Sigmoid colon (tissue), 7 donors: Measurements from ENCODE around the gene FAM193A. TPM values are rescaled to one million over a fixed set of nuclear protein-coding genes. Genes with fewer than 3 reads are reported as not detected.

Source experiments
- DNase-seq: peaks from one replicate; pipeline ENCODE4 v3.0.0-alpha.2; 2019
- H3K27ac ChIP-seq, 4 donors: fragments of 200-600 bp; sonication (generic); one replicate each; pipeline ENCODE4 v1.5.1; 2016 to 2019; ENCODE audit warnings: mild to moderate bottlenecking in 1 of 4
- H3K27me3 ChIP-seq, 3 donors: fragments of 200-600 bp; sonication (generic); one replicate each; pipeline ENCODE4 v1.5.1; 2019; ENCODE audit warnings: mild to moderate bottlenecking in 1 of 3
- H3K36me3 ChIP-seq, 4 donors: fragments of 200-600 bp; sonication (generic); one replicate each; pipeline ENCODE4 v1.5.1; 2016 to 2019
- H3K4me1 ChIP-seq, 4 donors: fragments of 200-600 bp; sonication (generic); one replicate each; pipeline ENCODE4 v1.5.1; 2017 to 2019
- H3K4me3 ChIP-seq, 4 donors: fragments of 200-600 bp; sonication (generic); one replicate each; pipeline ENCODE4 v1.5.1; 2017 to 2019; ENCODE audit warnings: mild to moderate bottlenecking in 2 of 4, moderate library complexity in 1 of 4
- H3K9me3 ChIP-seq, 4 donors: fragments of 200-600 bp in 3 of 4; sonication (generic) in 3 of 4; one replicate each; pipeline versions ENCODE4 v1.5.1 to v1.6.1; 2013 to 2019
- EP300 ChIP-seq, 4 donors: sonication (generic); formaldehyde crosslinking; IDR thresholded peaks; one replicate each; pipeline ENCODE4 v1.6.1; 2017; ENCODE audit warnings: antibody characterized with exemption in 4 of 4
- POLR2A ChIP-seq, 2 donors: fragments of 450-650 bp; IDR thresholded peaks; one replicate each; pipeline ENCODE4 v1.6.1; 2016; ENCODE audit warnings: antibody characterized with exemption in 2 of 2, mild to moderate bottlenecking in 2 of 2, moderate library complexity in 2 of 2
- POLR2AphosphoS5 ChIP-seq, 4 donors: sonication (generic); formaldehyde crosslinking; IDR thresholded peaks; one replicate each; pipeline ENCODE4 v1.6.1; 2017; ENCODE audit warnings: antibody characterized with exemption in 4 of 4
- WGBS, 2 donors: extraction: QIAGEN DNeasy Blood & Tissue Kit; methylation state at CpG; one replicate each; pipeline ENCODE4 v1.1.7; 2013; 5-methylcytosine and 5-hydroxymethylcytosine counted together
- intact Hi-C: fragments of 100-400 bp; cut with DNase I; formaldehyde crosslinking; loops from one replicate; pipeline ENCODE4 v1.15.1; 2023
- polyA plus RNA-seq, 3 donors: library from polyadenylated mRNA; stranded (reverse); fragments of 200-250 nt; gene quantifications; one replicate each; pipeline ENCODE4 v1.2.3, GENCODE V29; 2013
- total RNA-seq, 4 donors: library from RNA; depleted of rRNA; stranded (reverse); fragments of >200 nt; gene quantifications; one replicate each; pipeline ENCODE4 v1.1.0, GENCODE V29; 2016
- TF ChIP-seq, protein P1 (sequence below), 4 experiments: fragments of 450-650 bp in 3 of 4; fragments of 200-600 bp in 1 of 4; IDR thresholded peaks; one replicate each; pipeline ENCODE4 v1.5.1; 2016 to 2019; ENCODE audit warnings: antibody characterized with exemption in 4 of 4, mild to moderate bottlenecking in 3 of 4, moderate library complexity in 2 of 4
- donor health status: healthy with polysubstance abuse.
- donor health status: Bipolar disorder and iron deficiency.
- donor health status: healthy.

FAM193A gene
- total and polyA plus RNA-seq, 7 donors = 6.0 to 32.4 (median 17.4) TPM

DNA sequence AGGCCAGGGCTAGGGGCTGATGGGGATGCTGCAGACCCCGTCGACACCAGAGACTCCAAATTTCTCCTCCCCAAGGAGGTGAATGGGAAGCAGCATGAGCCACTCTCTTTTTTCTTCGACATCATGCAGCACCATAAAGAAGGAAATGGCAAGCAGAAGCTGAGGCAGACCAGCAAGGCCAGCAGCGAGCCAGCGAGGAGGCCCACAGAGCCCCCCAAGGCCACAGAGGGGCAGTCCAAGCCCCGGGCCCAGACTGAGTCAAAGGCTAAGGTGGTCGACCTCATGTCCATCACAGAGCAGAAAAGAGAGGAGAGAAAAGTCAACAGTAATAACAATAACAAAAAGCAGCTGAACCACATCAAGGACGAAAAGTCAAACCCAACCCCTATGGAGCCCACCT is 163.6 kb downstream of the FAM193A start:
- H3K4me1 ChIP-seq = no peaks in the 10 kb centered on the region
- 94% methylated on average over 8 of the region's 8 CpGs for WGBS, 2 donors
- no peaks in the 10 kb centered on the region for H3K27me3 ChIP-seq
- DNase-seq = no peak
- H3K4me3 ChIP-seq = no peak overlapping the region
- no peaks in the 10 kb centered on the region for H3K9me3 ChIP-seq
- TF ChIP-seq, protein P1, sequence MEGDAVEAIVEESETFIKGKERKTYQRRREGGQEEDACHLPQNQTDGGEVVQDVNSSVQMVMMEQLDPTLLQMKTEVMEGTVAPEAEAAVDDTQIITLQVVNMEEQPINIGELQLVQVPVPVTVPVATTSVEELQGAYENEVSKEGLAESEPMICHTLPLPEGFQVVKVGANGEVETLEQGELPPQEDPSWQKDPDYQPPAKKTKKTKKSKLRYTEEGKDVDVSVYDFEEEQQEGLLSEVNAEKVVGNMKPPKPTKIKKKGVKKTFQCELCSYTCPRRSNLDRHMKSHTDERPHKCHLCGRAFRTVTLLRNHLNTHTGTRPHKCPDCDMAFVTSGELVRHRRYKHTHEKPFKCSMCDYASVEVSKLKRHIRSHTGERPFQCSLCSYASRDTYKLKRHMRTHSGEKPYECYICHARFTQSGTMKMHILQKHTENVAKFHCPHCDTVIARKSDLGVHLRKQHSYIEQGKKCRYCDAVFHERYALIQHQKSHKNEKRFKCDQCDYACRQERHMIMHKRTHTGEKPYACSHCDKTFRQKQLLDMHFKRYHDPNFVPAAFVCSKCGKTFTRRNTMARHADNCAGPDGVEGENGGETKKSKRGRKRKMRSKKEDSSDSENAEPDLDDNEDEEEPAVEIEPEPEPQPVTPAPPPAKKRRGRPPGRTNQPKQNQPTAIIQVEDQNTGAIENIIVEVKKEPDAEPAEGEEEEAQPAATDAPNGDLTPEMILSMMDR (IDR thresholded peaks at IDR 0.05) = no peak
- TF ChIP-seq POLR2A (IDR thresholded peaks at IDR 0.05) = no peak
- TF ChIP-seq EP300 (IDR thresholded peaks at IDR 0.05) = no peak
- no peak for TF ChIP-seq POLR2AphosphoS5 (IDR thresholded peaks at IDR 0.05)
- no peak overlapping the region for H3K27ac ChIP-seq
- intact Hi-C loops = no loop called here
- peaks cover 38 to 100% (median 55%) of the 10 kb centered on the region in 4 donors for H3K36me3 ChIP-seq

DNA sequence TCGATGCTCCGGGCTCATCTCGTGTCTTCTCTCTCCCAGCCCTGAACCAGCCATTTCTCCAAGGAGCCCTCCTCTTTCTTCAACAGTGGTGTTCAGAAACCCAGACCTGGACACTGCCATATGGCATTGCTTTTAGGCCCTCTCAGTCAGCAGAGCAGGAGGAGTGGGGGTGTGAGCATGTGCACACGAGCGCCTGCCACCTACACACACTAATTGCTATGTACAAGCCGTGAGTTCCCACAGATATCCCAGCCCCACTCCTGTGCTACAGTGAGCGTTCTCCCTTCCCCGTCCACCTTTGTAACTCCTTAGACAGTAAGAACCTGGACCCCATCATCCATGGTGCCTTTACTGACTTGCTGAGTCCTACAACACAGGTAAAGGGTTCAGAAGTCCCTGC is 165.9 kb downstream of the FAM193A start:
- Histone ChIP-seq H3K4me1 (no peaks in the 10 kb centered on the region), H3K9me3 (no peaks in the 10 kb centered on the region), H3K4me3 (no peak overlapping the region), H3K27me3 (no peaks in the 10 kb centered on the region), H3K36me3 (peaks cover 31 to 93% (median 41%) of the 10 kb centered on the region in 4 donors), H3K27ac (no peak overlapping the region)
- DNase-seq = no peak
- 95 to 97% methylated on average over 8 of the region's 8 CpGs for WGBS, 2 donors
- intact Hi-C loops = no loop called here
- no peak for TF ChIP-seq POLR2AphosphoS5 (IDR thresholded peaks at IDR 0.05)
- TF ChIP-seq, protein P1 (IDR thresholded peaks at IDR 0.05) = no peak
- TF ChIP-seq EP300 (IDR thresholded peaks at IDR 0.05) = no peak
- TF ChIP-seq POLR2A (IDR thresholded peaks at IDR 0.05) = no peak

GRCh38 chr4:2702770-2703169 is 166.3 kb downstream of the FAM193A start:
- TF ChIP-seq EP300 (IDR thresholded peaks at IDR 0.05) (no peak), POLR2A (IDR thresholded peaks at IDR 0.05) (no peak), POLR2AphosphoS5 (IDR thresholded peaks at IDR 0.05) (no peak)
- TF ChIP-seq, protein P1 (IDR thresholded peaks at IDR 0.05) = no peak
- no peaks in the 10 kb centered on the region for H3K27me3 ChIP-seq
- H3K36me3 ChIP-seq = peaks cover 27 to 91% (median 40%) of the 10 kb centered on the region in 4 donors
- H3K9me3 ChIP-seq = no peaks in the 10 kb centered on the region
- no peak overlapping the region for H3K27ac ChIP-seq
- WGBS, 2 donors = 84 to 89% methylated on average over 7 of the region's 7 CpGs
- no peaks in the 10 kb centered on the region for H3K4me1 ChIP-seq
- no peak for DNase-seq
- intact Hi-C loops = no loop called here
- H3K4me3 ChIP-seq = no peak overlapping the region

- TF ChIP-seq EP300 (IDR thresholded peaks at IDR 0.05) = no peak
- no peak for TF ChIP-seq POLR2A (IDR thresholded peaks at IDR 0.05)
- TF ChIP-seq, protein P1 (IDR thresholded peaks at IDR 0.05) = no peak
- no peak for TF ChIP-seq POLR2AphosphoS5 (IDR thresholded peaks at IDR 0.05)
- no peak overlapping the region for H3K27ac ChIP-seq
- WGBS, 2 donors = 84 to 87% methylated on average over 9 of the region's 9 CpGs
- no peaks in the 10 kb centered on the region for H3K27me3 ChIP-seq
- peaks cover 0 to 5% (median 0%) of the 10 kb centered on the region in 4 donors for H3K4me1 ChIP-seq
- peak; percentile 33 for DNase-seq
- H3K4me3 ChIP-seq = no peak overlapping the region
- intact Hi-C loops = no loop called here
- peaks cover 0 to 36% (median 17%) of the 10 kb centered on the region in 4 donors for H3K36me3 ChIP-seq
- no peaks in the 10 kb centered on the region for H3K9me3 ChIP-seq
Measured at GRCh38 chr4:2712261-2712842, 175.9 kb downstream of the FAM193A start.

GRCh38 chr4:2713337-2713736 is 176.9 kb downstream of the FAM193A start:
- Histone ChIP-seq H3K4me1 (peaks cover 0 to 5% (median 0%) of the 10 kb centered on the region in 4 donors), H3K4me3 (no peak overlapping the region), H3K27me3 (no peaks in the 10 kb centered on the region), H3K27ac (peak overlapping the region in 2 of 4 donors; percentile 15 to 42), H3K36me3 (peaks cover 0 to 38% (median 17%) of the 10 kb centered on the region in 4 donors), H3K9me3 (no peaks in the 10 kb centered on the region)
- no peak for TF ChIP-seq POLR2A (IDR thresholded peaks at IDR 0.05)
- TF ChIP-seq, protein P1 (IDR thresholded peaks at IDR 0.05) = no peak
- no peak for TF ChIP-seq POLR2AphosphoS5 (IDR thresholded peaks at IDR 0.05)
- TF ChIP-seq EP300 (IDR thresholded peaks at IDR 0.05) = no peak
- DNase-seq = no peak
- intact Hi-C loops = no loop called here
- WGBS, 2 donors = 92 to 97% methylated on average over 5 of the region's 5 CpGs
